NCI-H510A (cell line): ENCODE data around the gene GOLGA6D.
"Not testable (repeated sequence)": the region's sequence is repeated elsewhere in the genome, so short reads cannot be mapped to it uniquely, and the experiment has no call there.

Experiments used
- DNase-seq: peaks from one replicate; lab custom pipeline; 2025; lab: John Stamatoyannopoulos, UW

The GOLGA6D gene

GRCh38 chr15:75333654-75334419 is 51.2 kb downstream of the GOLGA6D start:
- DNase-seq, result not testable (repeated sequence)

- no peak for DNase-seq
These were observed 52.7 kb downstream of the GOLGA6D start for GRCh38 chr15:75335313-75335704.

- peak; percentile 97 for DNase-seq
These were observed 53.2 kb downstream of the GOLGA6D start, which contains the start of gene COMMD4 for GRCh38 chr15:75335705-75336355. COMMD4 (plus strand) TSS chr15:75336063; CDS start chr15:75336090, 27 bp downstream.

GRCh38 chr15:75338661-75339240 is 56.1 kb downstream of the GOLGA6D start:
- DNase-seq, result no peak

- no peak for DNase-seq
These were observed 57.1 kb downstream of the GOLGA6D start for GRCh38 chr15:75339531-75340240.

- DNase-seq, result no peak
These were observed 59.6 kb downstream of the GOLGA6D start for GRCh38 chr15:75342221-75342620.

- not testable (repeated sequence) for DNase-seq
These were observed 61.3 kb downstream of the GOLGA6D start for GRCh38 chr15:75343953-75344352.
